NCI-H2171 (cell line): ENCODE measurements around the gene FOXO6.

Experiments
- DNase-seq: peaks from one replicate; lab custom pipeline; 2025; lab: John Stamatoyannopoulos, UW

Gene FOXO6

DNA sequence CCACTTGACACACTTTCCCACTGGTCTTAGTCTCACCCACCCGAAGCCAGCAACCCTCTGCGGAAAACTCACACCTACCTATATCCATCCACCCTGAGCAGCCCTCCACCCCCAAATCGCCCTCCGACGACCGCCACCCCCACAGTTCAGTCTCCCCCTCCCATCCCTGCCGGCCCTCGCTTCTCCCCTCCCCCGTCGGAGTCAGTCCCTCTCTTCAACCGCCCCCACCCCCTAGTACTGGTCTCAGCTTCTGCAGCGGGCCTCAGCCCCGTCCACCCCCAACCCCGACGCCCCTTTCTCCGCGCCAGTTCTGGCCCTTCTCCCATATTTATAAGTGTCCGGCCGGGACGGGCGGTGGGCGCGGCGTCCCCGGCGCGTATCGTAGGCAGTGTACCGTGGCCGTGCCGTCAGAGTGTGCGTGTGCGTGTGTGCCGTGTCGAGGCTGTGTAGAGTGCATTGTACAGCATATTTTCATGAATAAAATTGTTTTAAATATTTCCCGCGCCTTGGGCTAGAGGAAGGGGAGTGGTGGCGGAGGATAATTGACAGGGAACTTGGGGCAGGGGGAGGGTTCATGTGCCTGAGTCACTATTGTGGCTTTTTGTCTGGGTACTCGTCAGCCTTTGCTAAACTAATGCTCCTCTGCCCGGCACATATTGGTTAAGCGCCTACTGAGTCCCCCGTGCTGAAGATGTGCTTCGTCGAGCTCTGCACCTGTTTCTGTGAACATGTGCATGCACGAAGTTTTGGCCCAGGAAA, 22.0 kb downstream of the FOXO6 start:
- no peak for DNase-seq

DNA sequence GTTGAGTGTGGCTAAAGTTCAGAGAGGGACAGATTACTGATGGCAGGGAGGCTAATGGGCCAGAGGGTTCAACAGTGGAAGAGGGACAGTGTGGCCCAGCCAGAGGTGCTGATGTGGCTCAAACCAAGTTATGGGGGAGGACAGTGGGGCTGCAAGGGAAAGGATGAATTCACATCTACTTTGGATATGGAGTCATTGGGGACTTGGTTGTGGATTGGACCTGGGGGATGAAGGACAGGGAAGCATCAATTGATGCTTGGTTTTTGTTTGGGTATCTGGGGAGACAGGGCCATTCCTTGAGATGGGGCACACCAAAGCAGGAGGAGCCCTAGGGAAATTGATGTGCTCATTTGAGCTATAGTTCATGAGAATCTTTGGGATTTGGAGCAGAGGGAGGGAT, 23.3 kb downstream of the FOXO6 start:
- no peak for DNase-seq

DNA sequence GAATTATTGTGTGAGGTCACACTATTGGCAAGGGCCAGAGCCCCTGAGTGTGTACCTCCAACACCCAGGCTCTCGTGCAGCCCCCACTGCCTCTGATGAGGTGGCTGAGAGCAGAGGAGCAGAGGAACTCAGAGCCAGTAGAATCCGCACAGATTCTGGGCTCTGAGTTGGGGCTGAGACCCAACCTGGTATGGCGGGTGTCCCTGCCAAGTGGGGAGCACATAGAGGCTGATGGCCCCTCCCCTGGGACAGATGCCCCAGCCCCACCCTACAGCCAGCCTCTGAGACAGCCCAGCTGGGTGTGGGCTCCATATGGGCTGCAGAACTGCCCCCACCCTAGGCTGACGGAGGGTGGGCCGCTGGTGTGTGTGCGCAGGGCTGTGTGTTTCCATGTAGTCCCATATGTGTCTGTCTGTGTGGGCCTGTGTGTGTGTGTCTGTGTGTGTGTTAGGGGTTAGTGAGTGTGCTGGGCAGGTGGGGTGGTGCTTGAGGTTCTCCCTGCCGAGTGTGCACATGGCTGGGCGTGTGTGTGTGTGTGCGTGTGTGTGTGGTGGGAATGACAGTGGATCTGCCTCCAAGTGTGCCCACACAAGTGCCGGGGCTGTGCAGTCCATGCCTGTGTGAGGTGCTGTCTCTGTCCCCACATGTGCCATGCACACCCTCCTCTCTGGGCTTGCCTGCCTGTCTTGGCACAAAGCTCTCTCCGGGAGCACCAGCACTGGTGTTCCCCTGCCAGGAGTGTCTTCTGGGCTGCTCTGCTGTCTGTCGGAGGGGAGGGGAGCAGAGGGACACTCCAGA, 24.4 kb downstream of the FOXO6 start:
- no peak for DNase-seq

DNA sequence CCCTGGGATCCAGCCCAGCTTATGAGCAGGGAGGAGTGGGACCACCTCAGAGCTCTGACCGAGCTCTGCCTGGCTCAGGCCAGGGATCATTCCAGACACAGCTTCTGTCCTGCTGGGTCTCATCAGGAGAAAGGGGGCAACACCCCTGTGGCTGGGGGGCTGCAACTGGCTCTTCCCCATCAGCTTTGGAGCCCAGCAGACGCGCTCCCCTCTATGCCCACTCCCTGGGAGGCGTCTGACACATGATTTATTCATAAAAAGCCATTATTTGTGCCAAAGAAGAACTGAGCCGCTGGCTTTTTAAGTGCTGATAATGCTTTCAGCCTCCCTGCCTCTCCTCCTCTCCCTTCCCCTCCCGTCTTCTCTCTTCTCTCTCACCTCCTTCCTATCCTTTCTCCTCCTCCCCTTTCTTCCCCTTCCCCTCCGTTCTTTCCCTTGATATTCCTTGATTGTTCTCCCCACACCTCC, 25.0 kb downstream of the FOXO6 start:
- DNase-seq = no peak

DNA sequence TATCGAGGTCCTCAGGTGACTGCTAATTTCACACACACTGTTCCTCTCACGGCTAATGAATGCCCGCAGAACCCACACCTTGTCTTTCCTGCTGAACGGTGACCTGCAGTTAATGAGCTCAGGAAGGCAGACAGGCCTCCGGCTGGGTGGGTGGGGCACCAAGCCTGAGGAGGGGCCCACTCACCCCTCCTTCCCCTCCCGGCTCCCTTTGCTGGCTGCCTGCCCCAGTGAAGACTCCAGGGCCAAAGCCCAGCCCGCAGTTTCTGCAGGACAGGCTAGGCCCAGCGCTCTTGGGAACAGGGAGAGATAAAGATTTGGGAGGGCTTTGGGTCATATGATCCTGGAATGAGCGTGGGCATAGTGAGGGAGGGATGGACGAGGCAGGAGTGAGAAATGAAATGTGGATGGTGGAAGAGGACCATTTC, 26.4 kb downstream of the FOXO6 start:
- DNase-seq = peak; percentile 72

DNA sequence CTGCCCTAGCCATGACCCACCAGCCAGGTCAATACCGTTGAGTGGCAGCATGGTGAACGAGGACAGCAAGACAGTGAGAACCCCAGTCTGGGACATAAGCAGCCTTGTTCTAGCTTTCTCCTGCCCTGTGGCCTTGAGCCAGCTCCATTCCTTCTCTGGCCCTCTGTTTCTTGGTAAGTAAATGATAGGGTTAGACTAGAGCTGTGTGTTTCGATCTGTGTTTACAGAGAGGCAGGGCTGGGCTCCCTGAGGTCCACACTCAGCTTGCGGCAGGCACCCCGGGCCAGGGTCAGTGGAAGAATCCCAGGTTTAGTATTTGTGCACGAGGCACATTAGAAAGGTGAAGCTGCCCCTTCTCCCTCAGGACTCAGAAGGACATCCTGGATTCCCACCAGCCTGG, 27.3 kb downstream of the FOXO6 start:
- no peak for DNase-seq

DNA sequence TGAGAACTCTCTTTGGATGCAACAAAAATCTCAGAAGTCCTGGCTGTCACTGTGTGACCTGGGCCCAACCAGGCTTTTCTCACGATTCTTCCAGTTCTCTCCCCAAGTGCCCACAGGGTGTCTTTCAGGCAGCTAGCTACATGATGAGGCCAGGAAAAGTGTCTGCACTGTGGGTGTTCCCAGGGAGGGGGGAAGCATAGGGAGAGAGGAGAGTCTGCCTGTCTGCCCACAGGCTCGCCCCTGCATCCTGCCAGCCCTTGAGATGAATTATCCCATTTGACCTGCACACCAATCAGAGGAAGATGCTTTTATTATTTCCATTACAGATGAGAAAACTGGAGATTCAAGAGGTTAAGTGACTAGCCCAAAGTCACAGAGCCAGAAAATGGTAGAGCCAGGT, 27.8 kb downstream of the FOXO6 start:
- no peak for DNase-seq

DNA sequence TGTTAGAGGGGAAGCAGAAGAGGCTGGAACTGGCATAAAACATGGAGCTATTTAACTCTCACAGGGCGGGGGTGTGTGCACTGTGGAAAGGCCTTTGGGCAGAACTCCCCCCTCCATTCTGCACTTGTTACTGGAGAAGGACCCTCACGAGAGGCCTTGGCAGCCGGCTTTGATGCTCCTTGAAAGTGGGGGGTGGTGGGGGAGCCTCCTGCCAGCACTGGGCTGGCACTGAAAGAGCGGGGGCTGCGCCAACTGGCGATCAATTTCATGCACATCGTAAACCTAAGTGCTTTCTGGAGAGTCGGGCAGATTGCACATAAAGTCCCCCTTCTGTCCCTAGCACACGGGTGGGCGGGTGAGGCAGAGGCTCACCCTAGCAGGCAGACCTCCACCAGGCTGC, 28.9 kb downstream of the FOXO6 start:
- DNase-seq = peak; percentile 89

DNA sequence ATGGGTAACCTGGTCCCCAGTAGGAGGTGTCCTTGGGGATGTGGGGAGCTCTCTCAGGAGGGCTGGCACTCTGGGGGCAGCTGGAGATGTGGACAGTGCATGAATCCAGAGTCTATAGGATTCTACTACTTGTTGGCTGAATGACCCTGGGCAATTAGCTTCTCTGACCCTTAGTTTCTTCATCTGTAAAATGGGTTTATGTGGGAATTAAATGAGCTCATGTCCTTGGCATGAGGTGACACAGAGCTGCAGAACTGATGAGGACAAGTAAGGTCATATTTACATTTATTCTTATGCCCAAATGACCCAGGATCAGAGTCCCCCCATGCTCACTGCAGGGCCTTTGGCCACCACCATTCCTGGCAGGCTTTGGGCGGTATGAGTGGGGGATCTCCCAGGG, 29.3 kb downstream of the FOXO6 start:
- no peak for DNase-seq

DNA sequence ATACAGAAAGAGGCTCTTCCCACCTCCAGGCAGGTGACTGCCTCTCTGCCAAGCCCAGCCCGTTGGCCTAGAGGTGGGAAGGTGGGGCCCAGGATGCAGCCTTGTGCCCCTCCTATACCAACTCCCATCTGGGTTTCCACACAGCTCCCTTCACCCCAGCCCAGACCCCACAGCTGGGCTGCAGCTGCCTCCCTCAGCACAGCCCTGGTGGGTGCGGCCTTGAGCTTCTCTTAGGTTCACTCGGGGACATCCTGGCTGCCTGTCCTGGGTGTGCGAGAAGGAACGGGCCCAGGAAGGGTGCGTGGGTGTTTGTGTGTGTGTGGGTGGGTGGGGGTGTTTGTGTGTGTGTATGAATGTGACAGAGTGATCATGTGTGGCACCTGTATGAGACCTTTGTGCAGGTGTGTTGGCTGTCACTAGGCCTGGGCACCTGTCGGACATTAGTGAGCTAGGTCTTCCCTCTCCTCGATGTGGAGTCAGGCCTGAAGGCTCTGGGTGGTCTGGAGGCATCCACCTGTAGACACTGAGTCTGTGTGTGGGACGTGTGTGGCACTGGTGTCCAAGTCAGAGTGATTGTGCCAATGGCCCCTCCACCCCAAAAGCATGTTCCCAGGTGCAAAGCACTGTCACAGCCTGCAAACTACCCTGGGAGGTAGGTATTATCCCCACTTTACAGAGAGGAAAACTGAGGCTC, 30.7 kb downstream of the FOXO6 start:
- peak; percentile 57 for DNase-seq

DNA sequence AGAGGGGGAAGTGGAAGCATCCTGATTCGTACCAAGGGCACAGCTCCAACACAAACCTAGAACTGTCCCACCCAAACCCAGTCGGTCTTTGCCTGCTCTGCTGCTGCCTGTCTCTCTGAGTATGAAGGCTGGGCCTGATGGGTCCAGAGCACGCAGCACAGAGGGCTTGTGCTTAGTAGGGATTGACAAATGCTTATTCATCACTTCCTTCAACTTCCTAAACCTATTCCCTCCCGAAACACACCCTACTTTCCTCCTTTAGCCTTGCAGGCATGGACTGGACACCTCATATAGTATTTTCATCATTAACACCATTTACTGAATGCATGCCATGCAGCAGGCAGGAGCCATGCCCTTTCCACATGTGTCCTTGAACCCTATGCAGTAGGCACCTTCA, 31.3 kb downstream of the FOXO6 start:
- DNase-seq = no peak

DNA sequence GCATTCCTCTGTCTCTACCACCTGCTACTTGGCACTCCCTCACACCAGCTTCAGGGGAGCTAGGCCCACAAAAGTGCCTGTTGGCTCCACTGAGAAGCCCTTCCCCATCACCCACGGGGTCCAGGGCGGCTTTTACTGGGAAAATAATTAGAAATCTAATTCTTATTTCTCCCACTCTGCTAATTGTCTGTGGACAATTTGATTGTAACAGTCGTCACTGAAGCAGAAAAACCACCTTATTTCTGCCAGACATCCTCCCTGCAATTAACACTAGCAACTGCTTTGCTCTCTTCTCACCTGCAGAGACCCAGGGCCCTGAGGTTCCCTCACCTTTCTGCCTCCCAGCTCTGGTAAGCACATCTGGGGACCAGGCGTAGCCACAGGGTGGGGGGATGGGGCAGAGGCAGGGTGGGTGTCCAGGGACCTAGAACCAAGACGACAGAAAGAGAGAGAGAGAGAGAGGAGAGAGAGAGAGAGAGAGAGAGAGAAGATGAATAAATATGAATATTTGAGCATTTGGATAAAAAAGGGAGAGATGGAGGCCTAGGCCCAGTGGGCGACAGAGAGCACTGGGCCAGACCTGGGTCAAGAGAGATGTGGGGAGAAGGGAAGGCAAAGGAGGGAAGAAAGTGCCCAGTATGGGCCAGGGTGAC, 32.6 kb downstream of the FOXO6 start:
- no peak for DNase-seq

DNA sequence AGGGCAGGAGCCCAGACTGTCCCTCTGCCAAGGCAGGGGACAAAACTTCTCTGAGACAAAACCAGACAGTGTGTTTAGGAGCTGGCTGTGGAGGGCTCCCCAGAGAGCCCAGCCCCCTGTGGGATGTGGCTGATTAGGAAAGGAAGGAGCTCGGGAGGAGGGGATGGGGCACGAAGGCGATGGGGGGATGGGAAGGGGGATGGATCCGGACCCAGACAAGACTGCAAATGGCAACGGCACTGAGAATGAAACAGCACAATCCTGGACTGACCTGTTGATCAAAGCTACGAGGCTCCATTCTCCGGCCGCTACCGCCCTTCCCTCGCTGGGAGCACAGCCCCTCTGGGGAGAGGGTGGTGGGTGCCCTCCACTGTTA, 33.1 kb downstream of the FOXO6 start:
- peak; percentile 14 for DNase-seq

DNA sequence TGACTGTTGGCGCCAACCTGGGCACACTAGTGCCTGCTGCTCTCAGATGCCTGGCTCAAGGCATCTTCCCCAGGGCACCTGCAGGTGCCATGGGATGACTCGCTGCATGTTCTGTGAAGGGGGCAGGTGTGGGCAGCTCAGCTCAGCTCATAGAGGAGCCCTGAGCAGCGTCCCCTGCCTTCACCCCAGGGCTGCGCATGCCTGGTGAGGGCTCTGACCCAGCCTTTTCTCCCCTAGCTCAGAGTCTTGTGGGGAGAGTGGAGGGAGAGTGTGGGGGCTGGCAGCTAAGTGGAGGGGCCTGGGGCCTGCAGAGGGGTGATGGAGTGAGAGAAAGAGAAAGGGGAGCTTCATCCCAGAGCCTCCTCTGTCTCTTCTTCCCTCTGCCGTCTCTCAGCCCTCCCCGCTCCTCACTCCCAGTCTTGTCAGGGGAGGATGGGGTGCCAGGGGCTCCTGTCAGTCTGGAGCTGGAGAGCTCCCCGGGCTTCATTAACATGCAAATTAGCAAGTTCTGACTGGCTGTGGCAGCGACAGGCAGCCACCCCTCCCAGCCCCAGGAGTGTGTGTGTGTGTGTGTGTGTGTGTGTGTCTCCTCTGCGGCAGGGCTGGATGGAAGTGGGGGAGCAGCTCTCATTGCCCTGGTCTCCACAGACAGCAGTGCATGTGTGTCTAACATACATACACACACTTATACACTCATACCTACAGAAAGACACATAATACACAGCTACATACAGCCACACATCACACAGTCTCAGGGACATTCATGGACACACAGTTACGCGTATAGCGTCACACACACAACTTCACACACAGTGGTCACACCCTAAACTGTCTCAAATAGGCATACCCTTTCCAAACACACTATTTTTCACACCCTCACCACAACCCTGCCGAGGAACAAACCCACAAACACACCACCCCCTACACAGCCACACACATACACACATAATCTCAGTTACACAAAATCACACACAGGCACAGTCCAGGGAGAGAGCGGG, 34.0 kb downstream of the FOXO6 start:
- DNase-seq = peak; percentile 77

DNA sequence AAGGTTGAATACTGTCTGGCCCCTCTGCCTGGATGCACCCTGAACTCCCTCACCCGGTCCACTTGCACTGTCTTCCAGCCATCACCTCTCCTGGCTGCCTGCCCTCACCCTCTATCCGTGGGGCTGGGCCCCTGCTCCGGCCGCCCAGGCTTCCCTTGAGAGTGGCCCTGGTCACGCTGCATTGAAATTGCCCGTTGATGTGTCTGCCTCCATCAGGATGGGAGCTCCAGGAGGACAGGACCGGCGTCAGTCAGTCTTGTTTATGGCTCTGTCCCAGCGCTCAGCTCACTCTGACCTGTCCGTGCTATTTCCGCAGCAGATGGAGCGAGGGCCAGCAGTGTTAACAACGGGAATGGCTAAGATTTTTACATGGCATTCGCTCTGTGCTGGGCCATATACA, 34.9 kb downstream of the FOXO6 start:
- no peak for DNase-seq

DNA sequence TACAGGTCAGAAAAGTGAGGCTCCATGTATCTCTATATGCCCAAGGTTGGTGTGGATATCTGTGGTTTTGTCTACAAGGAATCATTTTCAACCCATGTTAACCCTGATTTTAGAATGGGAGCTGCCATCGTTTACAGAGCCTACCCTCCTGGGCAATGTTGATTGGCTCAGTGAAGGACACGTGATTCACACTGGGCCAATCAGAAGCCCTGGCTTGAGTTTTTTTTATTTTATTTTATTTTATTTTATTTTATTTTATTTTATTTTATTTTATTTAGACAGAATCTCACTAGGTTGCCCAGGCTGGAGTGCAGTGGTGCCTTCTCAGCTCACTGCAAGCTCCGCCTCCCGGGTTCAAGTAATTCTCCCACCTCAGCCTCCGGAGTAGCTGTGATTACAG, 35.8 kb downstream of the FOXO6 start:
- no peak for DNase-seq

DNA sequence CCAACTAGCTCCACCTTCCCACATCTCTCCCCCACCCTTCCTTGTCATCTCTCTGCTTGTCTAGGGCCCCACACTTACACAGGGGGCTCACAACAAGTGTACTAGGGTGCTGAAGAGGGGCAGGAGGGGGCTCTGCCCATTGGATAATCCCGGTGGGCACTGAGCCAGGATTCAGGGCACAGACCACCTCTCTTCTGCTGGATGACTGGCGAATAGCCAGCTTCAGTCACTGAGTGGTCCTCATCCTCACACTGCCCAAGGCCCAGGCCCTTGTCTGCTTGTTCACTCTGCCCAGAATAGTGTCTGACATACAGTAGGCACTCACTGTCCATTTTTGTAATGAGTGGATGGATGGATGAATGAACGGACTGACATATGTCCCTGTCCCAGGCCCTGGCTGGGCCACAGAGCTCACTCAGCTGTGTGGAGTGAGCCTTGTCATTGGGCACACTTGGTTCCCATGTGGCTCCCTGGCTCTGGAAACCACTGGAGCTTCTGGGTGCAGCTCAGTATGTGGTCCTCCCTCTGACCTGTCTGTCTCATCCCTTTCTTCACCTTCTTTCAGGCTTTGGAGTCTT, 36.6 kb downstream of the FOXO6 start:
- DNase-seq = no peak

DNA sequence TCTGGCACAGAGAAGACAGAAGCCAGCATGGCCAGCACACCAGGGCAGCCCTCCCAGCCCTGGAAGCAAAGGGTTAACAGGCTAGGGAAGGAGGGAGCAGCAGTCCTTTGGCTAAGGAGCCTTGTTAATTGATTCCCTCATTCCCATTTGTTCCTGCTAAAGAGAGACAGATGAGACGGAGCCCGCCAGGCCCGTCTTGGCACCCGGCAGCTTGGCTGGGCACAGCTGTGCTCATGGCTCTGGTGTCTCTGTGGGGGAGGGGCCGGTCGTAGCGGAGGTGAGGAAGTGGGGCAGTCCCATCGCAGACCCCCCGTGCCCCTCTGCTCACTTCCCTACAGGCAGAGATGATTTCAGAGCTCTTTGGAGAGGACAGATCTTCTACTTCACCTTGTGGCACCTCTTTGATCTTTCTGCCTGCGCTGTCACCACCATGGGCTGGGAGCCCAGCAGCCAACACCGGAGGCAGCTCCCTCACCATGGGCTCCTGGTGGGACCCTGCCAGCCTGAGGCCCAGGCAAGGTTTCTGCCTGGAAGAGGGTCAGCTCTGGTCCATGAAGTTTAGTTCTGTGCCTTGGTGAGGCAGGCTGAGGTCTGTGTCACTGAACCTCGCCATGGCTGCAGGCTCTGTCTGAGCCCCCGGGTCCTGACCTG, 38.0 kb downstream of the FOXO6 start:
- DNase-seq = peak; percentile 95

DNA sequence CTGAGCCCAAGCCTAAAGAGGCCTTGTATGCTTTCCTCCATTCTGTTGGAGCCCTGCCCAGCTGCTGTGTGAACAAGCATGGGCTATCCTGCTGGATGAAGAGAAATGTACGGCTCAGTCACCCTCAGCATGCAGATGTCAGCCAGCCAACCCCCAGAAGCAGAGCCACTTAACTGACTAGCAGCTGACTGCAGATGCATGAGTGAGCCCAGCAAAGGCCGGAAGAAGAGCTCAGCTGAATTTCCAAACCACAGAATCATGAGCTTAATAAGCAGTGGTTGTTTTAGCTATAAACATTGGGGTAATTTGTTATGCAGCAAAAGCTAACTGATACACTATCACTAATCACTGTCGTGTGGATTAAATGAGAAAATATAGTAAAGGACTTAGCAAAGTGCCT, 39.0 kb downstream of the FOXO6 start:
- DNase-seq = peak; percentile 15

DNA sequence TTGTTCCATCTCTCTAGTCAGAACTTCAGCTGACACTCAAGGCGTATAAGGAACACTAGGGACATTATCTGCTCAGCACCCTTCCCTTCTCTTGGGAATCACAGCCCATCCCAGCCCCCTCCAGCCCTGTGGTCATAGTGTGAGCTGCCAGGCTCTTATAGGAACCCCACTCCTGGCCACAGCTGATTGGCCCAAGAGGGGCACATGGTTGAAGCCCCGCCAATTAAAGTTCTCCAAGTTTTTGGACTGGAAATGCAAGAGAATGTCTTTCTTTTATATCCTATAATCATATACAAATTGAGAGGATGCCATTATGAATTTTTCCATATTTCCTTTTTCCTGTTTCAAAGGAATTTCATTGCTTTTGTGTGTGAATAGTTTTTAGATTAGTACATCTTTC, 40.7 kb downstream of the FOXO6 start:
- no peak for DNase-seq
